Measurements from ENCODE around the gene ALOX15. TPM values are rescaled to one million over a fixed set of nuclear protein-coding genes. Genes with fewer than 3 reads are reported as not detected.
"Not testable (repeated sequence)": the region's sequence is repeated elsewhere in the genome, so short reads cannot be mapped to it uniquely, and the experiment has no call there.

Gene ALOX15
- total RNA-seq, 2 donors from 2014 or later: not detected

- Histone ChIP-seq H3K36me3 (ENCODE audit: control insufficient read depth, insufficient read depth, low read length) (no peaks in the 10 kb centered on the region), H3K4me3 (ENCODE audit: low read length) (no peak overlapping the region), H3K9me3 (ENCODE audit: control insufficient read depth, low read length) (no peaks in the 10 kb centered on the region), H3K27ac (ENCODE audit: low read depth, low read length) (no peak overlapping the region), H3K4me1 (ENCODE audit: control insufficient read depth, insufficient read depth, low read length) (peaks cover 11% of the 10 kb centered on the region), H3K9ac (ENCODE audit: extremely low read depth, low read length, poor library complexity, severe bottlenecking) (no peak overlapping the region), H3K27me3 (ENCODE audit: control insufficient read depth, insufficient read depth, low read length, poor library complexity, severe bottlenecking) (no peaks in the 10 kb centered on the region)
- no peaks in the 10 kb centered on the region for H3K9me3 Mint-ChIP-seq
- H3K4me1 Mint-ChIP-seq: peaks cover 21% of the 10 kb centered on the region
- H3K4me3 Mint-ChIP-seq: no peak overlapping the region
- DNase-seq: no peak
- peaks cover 2% of the 10 kb centered on the region for H3K27me3 Mint-ChIP-seq (ENCODE audit: insufficient read depth)
- no peaks in the 10 kb centered on the region for H3K36me3 Mint-ChIP-seq (ENCODE audit: low read depth)
- 91 to 93% methylated on average over 16 to 36 of the region's 36 CpGs for WGBS, 2 experiments (ENCODE audit: insufficient coverage in 1 of 2, insufficient read length in 1 of 2)
- no peak overlapping the region for H3K27ac Mint-ChIP-seq
- no peak for TF ChIP-seq CTCF (conservative IDR thresholded peaks at IDR 0.05)
Observed at GRCh38 chr17:4596636-4597380, 44.7 kb downstream of the ALOX15 start.

- H3K27me3 ChIP-seq (ENCODE audit: control insufficient read depth, insufficient read depth, low read length, poor library complexity, severe bottlenecking); DNase-seq; H3K36me3 ChIP-seq (ENCODE audit: control insufficient read depth, insufficient read depth, low read length); H3K9me3 Mint-ChIP-seq; H3K4me3 Mint-ChIP-seq; H3K4me3 ChIP-seq (ENCODE audit: low read length); H3K9me3 ChIP-seq (ENCODE audit: control insufficient read depth, low read length); H3K27me3 Mint-ChIP-seq (ENCODE audit: insufficient read depth); H3K36me3 Mint-ChIP-seq (ENCODE audit: low read depth); H3K9ac ChIP-seq (ENCODE audit: extremely low read depth, low read length, poor library complexity, severe bottlenecking); H3K27ac Mint-ChIP-seq; H3K27ac ChIP-seq (ENCODE audit: low read depth, low read length): not testable (repeated sequence)
- H3K4me1 Mint-ChIP-seq: peaks cover 20% of the 10 kb centered on the region
- 94 to 98% methylated on average over 9 to 20 of the region's 23 CpGs for WGBS, 2 experiments (ENCODE audit: insufficient coverage in 1 of 2, insufficient read length in 1 of 2)
- H3K4me1 ChIP-seq (ENCODE audit: control insufficient read depth, insufficient read depth, low read length): peaks cover 11% of the 10 kb centered on the region
Observed at GRCh38 chr17:4595685-4596342, 45.7 kb downstream of the ALOX15 start.

- Histone ChIP-seq H3K27me3 (ENCODE audit: control insufficient read depth, insufficient read depth, low read length, poor library complexity, severe bottlenecking) (no peaks in the 10 kb centered on the region), H3K27ac (ENCODE audit: low read depth, low read length) (no peak overlapping the region), H3K4me1 (ENCODE audit: control insufficient read depth, insufficient read depth, low read length) (peaks cover 7% of the 10 kb centered on the region), H3K9me3 (ENCODE audit: control insufficient read depth, low read length) (no peaks in the 10 kb centered on the region), H3K4me3 (ENCODE audit: low read length) (no peak overlapping the region), H3K36me3 (ENCODE audit: control insufficient read depth, insufficient read depth, low read length) (no peaks in the 10 kb centered on the region), H3K9ac (ENCODE audit: extremely low read depth, low read length, poor library complexity, severe bottlenecking) (no peak overlapping the region)
- Mint-ChIP-seq H3K9me3 (no peaks in the 10 kb centered on the region), H3K27me3 (ENCODE audit: insufficient read depth) (peaks cover 10% of the 10 kb centered on the region), H3K4me3 (no peak overlapping the region), H3K27ac (no peak overlapping the region), H3K4me1 (peaks cover 13% of the 10 kb centered on the region), H3K36me3 (ENCODE audit: low read depth) (no peaks in the 10 kb centered on the region)
- WGBS, 2 experiments (ENCODE audit: insufficient coverage in 1 of 2, insufficient read length in 1 of 2): 51 to 54% methylated on average over 14 to 29 of the region's 29 CpGs
- DNase-seq: peak; percentile 94
- peak; percentile 80 for TF ChIP-seq CTCF (conservative IDR thresholded peaks at IDR 0.05)
Observed at GRCh38 chr17:4594931-4595684, 46.4 kb downstream of the ALOX15 start.

Data from endodermal cell (in vitro differentiated cells).